K562 (cell line): ENCODE results near the gene NCR1. TPM values are rescaled to one million over a fixed set of nuclear protein-coding genes. Genes with fewer than 3 reads are reported as not detected.

Experiments
- ARNT ChIP-seq, 2 experiments: fragments of 450-650 bp; IDR thresholded peaks; 2 replicates each; pipeline ENCODE4 v1.6.1; 2016; ENCODE audit warnings: mild to moderate bottlenecking in 1 of 2
- ASH1L ChIP-seq: fragments of 450-650 bp; IDR thresholded peaks from 2 replicates; pipeline ENCODE4 v1.6.1; 2018; ENCODE audit warnings: borderline replicate concordance, mild to moderate bottlenecking, low read depth; ENCODE audit not compliant: partially characterized antibody
- CBFA2T2 ChIP-seq: fragments of 450-650 bp; conservative IDR thresholded peaks from 2 replicates; pipeline ENCODE4 v1.6.1; 2017; ENCODE audit warnings: mild to moderate bottlenecking
- CHCHD3 ChIP-seq: fragments of 250-450 bp; sonication (Bioruptor Pico); IDR thresholded peaks from 2 replicates; pipeline ENCODE4 v2.1.2; 2022; ENCODE audit warnings: mild to moderate bottlenecking
- KDM5B ChIP-seq: fragments of 200-600 bp; sonication (generic); IDR thresholded peaks from 2 replicates; pipeline ENCODE4 v1.6.1; 2012; ENCODE audit warnings: low read depth, mild to moderate bottlenecking, moderate library complexity, low read length, control low read depth, inconsistent platforms; ENCODE audit not compliant: insufficient replicate concordance
- MAZ ChIP-seq, 2 experiments: fragments of 450-650 bp in 1 of 2; sonication (generic) in 1 of 2; formaldehyde crosslinking; IDR thresholded peaks in 1 of 2; conservative IDR thresholded peaks in 1 of 2; 2 replicates each; pipeline versions ENCODE4 v1.4.0 to v1.5.0; 2020; ENCODE audit warnings: mild to moderate bottlenecking in 1 of 2, missing genetic modification reagents in 1 of 2
- NCOA6 ChIP-seq: fragments of 450-650 bp; IDR thresholded peaks from 2 replicates; pipeline ENCODE4 v1.6.1; 2017; ENCODE audit warnings: mild to moderate bottlenecking
- POLR2AphosphoS5 ChIP-seq: IDR thresholded peaks from 2 replicates; pipeline ENCODE4 v1.6.1; 2011; ENCODE audit warnings: mild to moderate bottlenecking, low read depth, low read length, moderate library complexity; ENCODE audit not compliant: control insufficient read depth, insufficient read depth
- RBM15 ChIP-seq: fragments of 200-400 bp; formaldehyde crosslinking; IDR thresholded peaks from 2 replicates; pipeline ENCODE4 v1.6.1; 2018; ENCODE audit warnings: mild to moderate bottlenecking, low read length, moderate library complexity; ENCODE audit not compliant: insufficient read depth
- RBM17 ChIP-seq: fragments of 200-400 bp; formaldehyde crosslinking; IDR thresholded peaks from 2 replicates; pipeline ENCODE4 v1.6.1; 2017; ENCODE audit warnings: low read depth, mild to moderate bottlenecking, low read length, borderline replicate concordance
- SLC30A9 ChIP-seq: fragments of 250-450 bp; sonication (Bioruptor Pico); IDR thresholded peaks from 2 replicates; pipeline ENCODE4 v1.8.0; 2022; ENCODE audit warnings: mild to moderate bottlenecking, moderate library complexity
- SMARCA5 ChIP-seq: fragments of 450-650 bp; IDR thresholded peaks from 2 replicates; pipeline ENCODE4 v1.6.1; 2016
- SMARCC2 ChIP-seq: fragments of 450-650 bp; IDR thresholded peaks from 2 replicates; pipeline ENCODE4 v1.6.1; 2017; ENCODE audit warnings: antibody characterized with exemption, moderate library complexity, mild to moderate bottlenecking, low read depth
- SUPT5H ChIP-seq: fragments of 450-650 bp; IDR thresholded peaks from 2 replicates; pipeline ENCODE4 v1.6.1; 2016
- TBP ChIP-seq: optimal IDR thresholded peaks from 2 replicates; pipeline ENCODE3; 2011; ENCODE audit warnings: low read depth, low read length, improper control_type of control experiment
- TFAM ChIP-seq: fragments of 250-450 bp; sonication (Bioruptor Pico); conservative IDR thresholded peaks from 2 replicates; pipeline ENCODE4 v1.5.0; 2021; ENCODE audit warnings: mild to moderate bottlenecking, moderate library complexity
- ZBTB17 ChIP-seq: fragments of 450-650 bp; formaldehyde crosslinking; IDR thresholded peaks from 2 replicates; pipeline ENCODE4 v1.4.0; 2020; ENCODE audit warnings: mild to moderate bottlenecking
- ZNF780A ChIP-seq: fragments of 250-450 bp; sonication (Bioruptor Pico); IDR thresholded peaks from 2 replicates; pipeline ENCODE4 v1.5.0; 2021; ENCODE audit warnings: mild to moderate bottlenecking
- polyA plus RNA-seq, 8 experiments: library from polyadenylated mRNA; depleted of rRNA in 4 of 8; stranded (reverse) in 5 of 8; unstranded in 3 of 8; fragments of >200 nt; fragmentation: Nextera tagmentation in 2 of 8; fragmentation: Illumina TruSeq in 1 of 8; extraction: Ambion mirVana in 2 of 8; extraction: Trizol in 1 of 8; gene quantifications; 2 replicates each; pipeline versions ENCODE4 v1.2.1 to v1.2.3, GENCODE V29; 2011 to 2014; ENCODE audit warnings: inconsistent platforms in 1 of 8, missing spikeins in 1 of 8
- total RNA-seq, 7 experiments: library from RNA; depleted of rRNA in 6 of 7; stranded (reverse); fragments of >200 nt in 6 of 7; fragmentation: Illumina TruSeq in 2 of 7; extraction: Trizol in 2 of 7; gene quantifications; 2 replicates each; pipeline versions ENCODE4 v1.2.1 to v1.2.3, GENCODE V29; 2011 to 2021; ENCODE audit warnings: low replicate concordance in 1 of 7
- TF ChIP-seq, protein P1 (sequence below): IDR thresholded peaks from 2 replicates; pipeline ENCODE4 v1.6.1; 2011; ENCODE audit not compliant: insufficient read length; ENCODE audit errors: extremely low read depth
- TF ChIP-seq, protein P2 (sequence below), 2 experiments: fragments of 450-650 bp in 1 of 2; sonication (generic) in 1 of 2; formaldehyde crosslinking in 1 of 2; IDR thresholded peaks; 2 replicates each; pipeline versions ENCODE4 v1.7.1 to v1.9.0; 2016 to 2022; ENCODE audit warnings: inconsistent platforms in 1 of 2, mild to moderate bottlenecking in 1 of 2, missing genetic modification reagents in 1 of 2

The NCR1 gene
- total and polyA plus RNA-seq, 9 of the 15 experiments (the other 6 are each of a cell fraction or from before 2014, with no cell fraction given) = 0.25 to 3.1 (median 1.2) TPM

DNA sequence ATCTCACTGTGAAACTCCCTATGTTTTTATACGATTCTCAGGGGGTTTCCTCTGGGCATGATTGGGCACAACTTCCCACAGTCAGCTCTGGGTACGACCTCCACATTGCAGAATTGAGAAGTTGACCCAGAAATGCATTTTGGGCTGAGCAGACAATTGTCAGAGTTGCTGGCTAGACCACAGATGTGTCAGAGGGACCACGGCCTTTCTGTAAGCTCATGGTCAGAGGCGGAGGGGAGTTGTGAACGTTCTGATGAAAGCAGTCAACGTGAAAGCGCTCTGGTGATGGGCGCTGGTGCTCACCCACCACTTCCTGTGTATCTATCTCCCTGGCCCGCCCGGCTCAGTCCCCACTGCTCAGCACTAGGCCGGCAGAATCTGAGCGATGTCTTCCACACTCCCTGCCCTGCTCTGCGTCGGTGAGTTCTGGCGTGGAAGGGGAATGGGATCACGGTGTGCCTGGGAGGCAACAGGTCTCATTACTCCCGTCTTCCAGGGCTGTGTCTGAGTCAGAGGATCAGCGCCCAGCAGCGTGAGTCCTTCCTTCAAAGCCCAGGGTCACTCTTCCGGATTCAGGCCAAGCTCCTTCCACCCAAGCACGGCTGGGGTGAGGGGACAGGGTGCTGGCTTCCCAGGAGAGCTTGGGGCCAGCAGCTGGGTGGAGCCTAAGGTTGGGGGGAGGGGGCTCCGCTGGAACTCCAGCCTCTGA is at the start of gene NCR1 (continued):
- TF ChIP-seq MAZ (CRISPR knock-in tag; conservative IDR thresholded peaks at IDR 0.05 in 1 of 2, IDR thresholded peaks at IDR 0.05 in 1 of 2) = 0 out of 4 replicates have a peak, but pooled peaks of 1 of the 2 experiments have one; percentile 33
- no peak for TF ChIP-seq SMARCA5
- no peak; the same call in 1 of the 2 replicates for TF ChIP-seq ZBTB17
- no peak for TF ChIP-seq CHCHD3 (CRISPR knock-in tag)
- no peak for TF ChIP-seq SLC30A9 (CRISPR knock-in tag)
- TF ChIP-seq, protein P1, sequence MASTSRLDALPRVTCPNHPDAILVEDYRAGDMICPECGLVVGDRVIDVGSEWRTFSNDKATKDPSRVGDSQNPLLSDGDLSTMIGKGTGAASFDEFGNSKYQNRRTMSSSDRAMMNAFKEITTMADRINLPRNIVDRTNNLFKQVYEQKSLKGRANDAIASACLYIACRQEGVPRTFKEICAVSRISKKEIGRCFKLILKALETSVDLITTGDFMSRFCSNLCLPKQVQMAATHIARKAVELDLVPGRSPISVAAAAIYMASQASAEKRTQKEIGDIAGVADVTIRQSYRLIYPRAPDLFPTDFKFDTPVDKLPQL = no peak
- no peak for TF ChIP-seq CBFA2T2
- TF ChIP-seq KDM5B = peak; percentile 40
- no peak for TF ChIP-seq ARNT (IDR thresholded peaks at IDR 0.05)
- TF ChIP-seq SUPT5H = peak; percentile 53
- TF ChIP-seq TFAM (CRISPR knock-in tag) = no peak
- no peak for TF ChIP-seq TBP
- no peak for TF ChIP-seq SMARCC2
- TF ChIP-seq, protein P2, sequence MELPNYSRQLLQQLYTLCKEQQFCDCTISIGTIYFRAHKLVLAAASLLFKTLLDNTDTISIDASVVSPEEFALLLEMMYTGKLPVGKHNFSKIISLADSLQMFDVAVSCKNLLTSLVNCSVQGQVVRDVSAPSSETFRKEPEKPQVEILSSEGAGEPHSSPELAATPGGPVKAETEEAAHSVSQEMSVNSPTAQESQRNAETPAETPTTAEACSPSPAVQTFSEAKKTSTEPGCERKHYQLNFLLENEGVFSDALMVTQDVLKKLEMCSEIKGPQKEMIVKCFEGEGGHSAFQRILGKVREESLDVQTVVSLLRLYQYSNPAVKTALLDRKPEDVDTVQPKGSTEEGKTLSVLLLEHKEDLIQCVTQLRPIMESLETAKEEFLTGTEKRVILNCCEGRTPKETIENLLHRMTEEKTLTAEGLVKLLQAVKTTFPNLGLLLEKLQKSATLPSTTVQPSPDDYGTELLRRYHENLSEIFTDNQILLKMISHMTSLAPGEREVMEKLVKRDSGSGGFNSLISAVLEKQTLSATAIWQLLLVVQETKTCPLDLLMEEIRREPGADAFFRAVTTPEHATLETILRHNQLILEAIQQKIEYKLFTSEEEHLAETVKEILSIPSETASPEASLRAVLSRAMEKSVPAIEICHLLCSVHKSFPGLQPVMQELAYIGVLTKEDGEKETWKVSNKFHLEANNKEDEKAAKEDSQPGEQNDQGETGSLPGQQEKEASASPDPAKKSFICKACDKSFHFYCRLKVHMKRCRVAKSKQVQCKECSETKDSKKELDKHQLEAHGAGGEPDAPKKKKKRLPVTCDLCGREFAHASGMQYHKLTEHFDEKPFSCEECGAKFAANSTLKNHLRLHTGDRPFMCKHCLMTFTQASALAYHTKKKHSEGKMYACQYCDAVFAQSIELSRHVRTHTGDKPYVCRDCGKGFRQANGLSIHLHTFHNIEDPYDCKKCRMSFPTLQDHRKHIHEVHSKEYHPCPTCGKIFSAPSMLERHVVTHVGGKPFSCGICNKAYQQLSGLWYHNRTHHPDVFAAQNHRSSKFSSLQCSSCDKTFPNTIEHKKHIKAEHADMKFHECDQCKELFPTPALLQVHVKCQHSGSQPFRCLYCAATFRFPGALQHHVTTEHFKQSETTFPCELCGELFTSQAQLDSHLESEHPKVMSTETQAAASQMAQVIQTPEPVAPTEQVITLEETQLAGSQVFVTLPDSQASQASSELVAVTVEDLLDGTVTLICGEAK (IDR thresholded peaks at IDR 0.05) = peak; percentile 60; the same call in 1 of the 2 replicates
- TF ChIP-seq, protein P2 (CRISPR knock-in tag; IDR thresholded peaks at IDR 0.05) = no peak
- no peak for TF ChIP-seq POLR2AphosphoS5
- TF ChIP-seq ASH1L = no peak
- no peak for TF ChIP-seq RBM15
- TF ChIP-seq ZNF780A (CRISPR knock-in tag) = no peak
- no peak for TF ChIP-seq NCOA6
- no peak for TF ChIP-seq RBM17
